Peyer's patch (tissue), 4 donors: ENCODE results near the gene PTCH1.

Experiments used
- POLR2A ChIP-seq, 2 donors: fragments of 450-650 bp; IDR thresholded peaks; one replicate each; pipeline ENCODE4 v1.5.1; 2017; ENCODE audit warnings: antibody characterized with exemption in 2 of 2, mild to moderate bottlenecking in 2 of 2, moderate library complexity in 2 of 2
- TF ChIP-seq, protein P1 (sequence below), 6 experiments: fragments of 450-650 bp in 4 of 6; fragments of 200-600 bp in 2 of 6; sonication (generic) in 1 of 6; IDR thresholded peaks; one replicate each; pipeline ENCODE4 v1.5.1; 2017 to 2019; ENCODE audit warnings: antibody characterized with exemption in 6 of 6, mild to moderate bottlenecking in 3 of 6, moderate library complexity in 1 of 6

DNA sequence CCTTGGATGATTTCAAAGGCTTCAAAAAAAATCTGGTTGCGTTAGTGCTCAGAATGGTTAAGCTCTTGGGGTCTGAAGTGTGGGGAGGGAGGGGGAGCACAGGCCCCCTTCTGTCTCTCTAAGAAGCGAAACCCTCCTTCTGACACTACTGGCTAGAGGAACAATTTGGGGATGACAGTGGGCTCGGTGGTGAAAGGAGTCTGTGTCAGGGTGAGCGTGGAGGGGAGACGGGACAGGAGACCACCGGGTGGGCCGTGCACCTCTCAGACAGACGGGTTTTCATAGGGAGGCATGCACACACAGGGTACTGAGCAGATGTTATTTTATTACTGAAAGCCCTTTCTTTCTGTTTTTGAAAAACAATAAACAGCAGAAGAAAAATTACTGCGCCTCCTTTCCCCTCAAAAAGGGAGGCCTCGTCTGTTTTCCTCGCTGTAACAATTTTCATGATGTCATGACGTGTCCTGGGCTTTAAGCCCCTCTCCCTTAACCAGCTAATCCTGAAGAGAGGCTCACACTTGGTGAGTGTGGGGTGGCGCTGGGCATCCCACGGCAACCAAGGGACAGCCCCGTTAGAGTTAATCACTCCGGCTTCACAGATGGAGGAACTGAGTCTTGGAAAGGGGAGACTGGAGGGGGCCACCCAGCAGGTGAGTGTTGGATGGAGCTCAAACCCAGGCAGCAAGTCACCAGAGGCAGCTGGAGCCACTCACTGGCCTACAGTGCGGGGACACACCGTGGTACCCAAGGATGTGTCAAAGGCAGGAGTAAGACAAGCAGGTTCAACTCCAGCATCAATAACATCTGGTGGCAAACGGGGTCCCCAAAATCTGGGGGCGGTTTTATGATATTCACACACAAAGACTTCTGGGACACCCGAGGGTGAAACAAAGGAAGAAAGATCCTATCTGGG lies 53.4 kb downstream of the PTCH1 start:
- TF ChIP-seq, protein P1, sequence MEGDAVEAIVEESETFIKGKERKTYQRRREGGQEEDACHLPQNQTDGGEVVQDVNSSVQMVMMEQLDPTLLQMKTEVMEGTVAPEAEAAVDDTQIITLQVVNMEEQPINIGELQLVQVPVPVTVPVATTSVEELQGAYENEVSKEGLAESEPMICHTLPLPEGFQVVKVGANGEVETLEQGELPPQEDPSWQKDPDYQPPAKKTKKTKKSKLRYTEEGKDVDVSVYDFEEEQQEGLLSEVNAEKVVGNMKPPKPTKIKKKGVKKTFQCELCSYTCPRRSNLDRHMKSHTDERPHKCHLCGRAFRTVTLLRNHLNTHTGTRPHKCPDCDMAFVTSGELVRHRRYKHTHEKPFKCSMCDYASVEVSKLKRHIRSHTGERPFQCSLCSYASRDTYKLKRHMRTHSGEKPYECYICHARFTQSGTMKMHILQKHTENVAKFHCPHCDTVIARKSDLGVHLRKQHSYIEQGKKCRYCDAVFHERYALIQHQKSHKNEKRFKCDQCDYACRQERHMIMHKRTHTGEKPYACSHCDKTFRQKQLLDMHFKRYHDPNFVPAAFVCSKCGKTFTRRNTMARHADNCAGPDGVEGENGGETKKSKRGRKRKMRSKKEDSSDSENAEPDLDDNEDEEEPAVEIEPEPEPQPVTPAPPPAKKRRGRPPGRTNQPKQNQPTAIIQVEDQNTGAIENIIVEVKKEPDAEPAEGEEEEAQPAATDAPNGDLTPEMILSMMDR (IDR thresholded peaks at IDR 0.05), result no peak
- no peak for TF ChIP-seq POLR2A (IDR thresholded peaks at IDR 0.05)
